HG03159 (cell line): ENCODE data around the gene YWHAQ.

Experiments
- ATAC-seq: cut with Tn5 transposase; IDR thresholded peaks from one replicate; pipeline ENCODE4 v1.9.1; 2021; ENCODE audit warnings: mild to moderate bottlenecking, moderate library complexity; ENCODE audit not compliant: unreplicated experiment

YWHAQ gene

GRCh38 chr2:9630736-9631552 is at the start of gene YWHAQ:
TSS of gene YWHAQ (minus strand) at chr2:9630997. CDS start at chr2:9630452, 545 bp downstream.
- peak; percentile 90 for ATAC-seq

GRCh38 chr2:9680082-9680481 is 49.3 kb upstream of the YWHAQ start:
- no peak for ATAC-seq

GRCh38 chr2:9679218-9679617 is 48.4 kb upstream of the YWHAQ start:
- no peak for ATAC-seq

- ATAC-seq = no peak
These were observed 47.7 kb upstream of the YWHAQ start for GRCh38 chr2:9678544-9678943.

GRCh38 chr2:9675415-9676351 is 44.9 kb upstream of the YWHAQ start:
- no peak for ATAC-seq

GRCh38 chr2:9674891-9675414 is 44.2 kb upstream of the YWHAQ start:
- ATAC-seq = no peak

- ATAC-seq = no peak
These were observed 43.2 kb upstream of the YWHAQ start for GRCh38 chr2:9673914-9674481.

- ATAC-seq = no peak
These were observed 38.0 kb upstream of the YWHAQ start for GRCh38 chr2:9668687-9669345.

GRCh38 chr2:9667826-9668225 is 37.0 kb upstream of the YWHAQ start:
- no peak for ATAC-seq

GRCh38 chr2:9666306-9666705 is 35.5 kb upstream of the YWHAQ start:
- no peak for ATAC-seq

- no peak for ATAC-seq
These were observed 35.1 kb upstream of the YWHAQ start for GRCh38 chr2:9665898-9666297.

- ATAC-seq = no peak
These were observed 33.6 kb upstream of the YWHAQ start for GRCh38 chr2:9664365-9664764.

- ATAC-seq = peak; percentile 70
These were observed 32.4 kb upstream of the YWHAQ start for GRCh38 chr2:9663008-9663879.

GRCh38 chr2:9661261-9661660 is 30.5 kb upstream of the YWHAQ start:
- no peak for ATAC-seq

- no peak for ATAC-seq
These were observed 30.0 kb upstream of the YWHAQ start for GRCh38 chr2:9660781-9661180.

- ATAC-seq = no peak
These were observed 29.4 kb upstream of the YWHAQ start for GRCh38 chr2:9660154-9660553.

- no peak for ATAC-seq
These were observed 28.2 kb upstream of the YWHAQ start for GRCh38 chr2:9658972-9659371.

- ATAC-seq = no peak
These were observed 26.9 kb upstream of the YWHAQ start for GRCh38 chr2:9657731-9658130.

GRCh38 chr2:9657083-9657482 is 26.3 kb upstream of the YWHAQ start:
- ATAC-seq = no peak

GRCh38 chr2:9656270-9656766 is 25.5 kb upstream of the YWHAQ start:
- ATAC-seq = peak; percentile 71
